ENCODE data around the gene ZBED1. TPM values are rescaled to one million over a fixed set of nuclear protein-coding genes. Genes with fewer than 3 reads are reported as not detected.
"Not testable (repeated sequence)": the region's sequence is repeated elsewhere in the genome, so short reads cannot be mapped to it uniquely, and the experiment has no call there.

The ZBED1 gene
- total RNA-seq, 1 experiment from 2014 or later = 56.4 TPM

DNA sequence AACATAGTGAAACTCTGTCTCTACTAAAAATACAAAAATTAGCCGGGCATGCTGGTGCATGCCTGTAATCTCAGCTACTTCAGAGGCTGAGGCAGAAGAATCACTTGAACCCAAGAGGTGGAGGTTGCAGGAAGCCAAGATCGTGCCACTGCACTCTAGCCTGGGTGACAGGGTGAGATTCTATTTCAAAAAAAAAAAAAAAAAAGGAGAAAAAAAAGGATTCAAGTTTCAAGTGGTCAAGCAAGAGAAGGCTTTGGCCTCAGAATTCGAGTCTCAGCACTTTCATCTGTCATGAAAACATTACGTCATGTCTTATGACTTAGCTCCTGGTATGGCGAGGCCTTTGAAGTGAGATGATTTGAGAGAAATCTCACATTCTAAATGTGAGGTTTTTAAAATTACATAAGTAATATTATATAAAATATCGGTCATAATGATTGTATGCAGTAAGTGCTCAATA is 21.2 kb upstream of the ZBED1 start:
- no peak for DNase-seq (ENCODE audit: low read depth)
- in situ Hi-C loops (cut with HindIII; ENCODE audit: low pct_unique_long_range_greater_than_20kb, low sequenced_read_pairs) = no loop called here

DNA sequence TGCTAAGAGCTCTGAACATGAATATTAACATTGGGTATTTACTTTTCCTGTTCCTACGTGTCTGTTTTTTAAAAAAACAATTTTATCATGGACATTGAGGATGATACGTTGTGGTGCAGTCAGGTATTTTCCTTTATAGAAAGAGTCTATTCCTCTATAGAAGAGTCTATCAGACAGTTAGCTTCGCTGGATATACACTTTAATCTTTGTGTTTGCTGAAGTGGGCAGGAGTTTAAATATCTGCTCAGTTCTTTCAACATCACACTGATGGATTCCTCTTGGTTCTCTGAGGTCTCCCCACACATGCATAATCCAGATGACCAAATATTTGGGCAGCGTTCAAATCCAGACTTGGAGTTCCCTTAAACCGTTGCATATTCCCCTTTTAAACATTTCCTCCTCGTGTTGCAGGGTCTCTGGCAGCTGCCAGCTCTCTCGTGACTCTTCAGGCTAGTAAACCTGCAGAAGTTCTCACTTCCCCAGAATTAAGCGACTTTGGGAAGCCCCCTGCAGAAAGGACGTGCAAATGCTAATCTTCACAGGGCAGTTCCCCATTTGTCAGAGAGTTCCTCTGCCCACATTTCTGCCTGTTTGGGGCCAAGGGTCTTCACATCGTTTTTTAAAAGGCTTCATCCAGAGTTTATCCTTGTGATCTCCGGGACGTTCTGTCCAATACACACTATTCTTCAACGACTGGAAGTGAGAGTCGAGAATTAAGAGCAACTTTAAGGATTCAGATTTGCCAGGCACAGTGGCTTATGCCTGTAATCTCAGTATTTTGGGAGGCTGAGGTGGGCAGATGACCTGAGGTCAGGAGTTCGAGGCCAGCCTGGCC is 20.5 kb upstream of the ZBED1 start:
- DNase-seq (ENCODE audit: low read depth) = no peak
- in situ Hi-C loops (cut with HindIII; ENCODE audit: low pct_unique_long_range_greater_than_20kb, low sequenced_read_pairs) = no loop called here

DNA sequence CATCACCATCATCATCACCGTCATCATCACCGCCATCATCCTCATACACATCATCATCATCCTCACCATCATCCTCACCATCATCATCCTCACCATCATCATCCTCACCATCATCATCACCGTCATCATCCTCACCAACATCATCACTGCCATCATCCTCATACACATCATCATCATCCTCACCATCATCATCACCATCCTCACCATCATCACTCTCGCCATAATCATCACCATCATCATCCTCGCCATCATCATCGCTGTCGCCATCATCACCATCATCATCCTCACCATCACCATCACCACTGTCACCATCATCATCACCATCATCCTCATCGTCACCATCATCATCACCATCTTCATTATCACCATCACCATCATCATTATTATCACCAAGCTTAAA is 19.8 kb upstream of the ZBED1 start:
- in situ Hi-C loops (cut with HindIII; ENCODE audit: low pct_unique_long_range_greater_than_20kb, low sequenced_read_pairs) = no loop called here
- DNase-seq (ENCODE audit: low read depth) = no peak

DNA sequence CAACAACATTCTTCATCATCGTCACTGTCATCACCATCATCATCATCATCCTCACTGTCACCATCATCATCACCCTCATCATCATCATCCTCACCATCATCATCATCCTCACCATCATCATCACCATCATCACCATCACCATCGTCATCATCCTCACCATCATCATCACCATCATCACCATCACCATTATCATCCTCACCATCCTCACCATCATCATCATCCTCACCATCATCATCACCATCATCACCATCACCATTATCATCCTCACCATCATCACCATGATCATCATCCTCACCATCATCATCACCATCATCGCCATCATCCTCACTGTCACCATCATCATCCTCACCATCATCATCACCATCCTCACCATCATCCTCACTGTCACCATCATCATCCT is 18.9 kb upstream of the ZBED1 start:
- DNase-seq (ENCODE audit: low read depth); in situ Hi-C loops (cut with HindIII; ENCODE audit: low pct_unique_long_range_greater_than_20kb, low sequenced_read_pairs): not testable (repeated sequence)

DNA sequence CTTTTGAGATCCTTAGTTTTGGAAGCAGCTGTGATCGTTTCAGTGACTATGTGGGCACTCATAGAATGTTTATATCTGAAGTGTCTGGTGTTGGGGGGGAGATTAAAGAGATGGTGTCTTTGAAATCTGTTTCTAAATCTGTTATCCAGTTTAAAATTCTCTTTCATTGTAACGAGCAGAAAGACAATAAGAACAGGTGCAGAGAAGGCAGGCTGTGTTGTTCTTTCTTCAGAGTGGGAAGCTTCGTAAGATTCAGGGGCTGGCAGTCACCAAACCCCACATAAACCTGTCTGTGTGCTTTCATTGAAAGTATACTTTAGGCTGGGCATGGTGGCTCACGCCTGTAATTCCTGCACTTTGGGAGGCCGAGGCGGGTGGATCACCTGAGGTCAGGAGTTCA is 16.3 kb upstream of the ZBED1 start:
- in situ Hi-C loops (cut with HindIII; ENCODE audit: low pct_unique_long_range_greater_than_20kb, low sequenced_read_pairs) = no loop called here
- DNase-seq (ENCODE audit: low read depth) = no peak

DNA sequence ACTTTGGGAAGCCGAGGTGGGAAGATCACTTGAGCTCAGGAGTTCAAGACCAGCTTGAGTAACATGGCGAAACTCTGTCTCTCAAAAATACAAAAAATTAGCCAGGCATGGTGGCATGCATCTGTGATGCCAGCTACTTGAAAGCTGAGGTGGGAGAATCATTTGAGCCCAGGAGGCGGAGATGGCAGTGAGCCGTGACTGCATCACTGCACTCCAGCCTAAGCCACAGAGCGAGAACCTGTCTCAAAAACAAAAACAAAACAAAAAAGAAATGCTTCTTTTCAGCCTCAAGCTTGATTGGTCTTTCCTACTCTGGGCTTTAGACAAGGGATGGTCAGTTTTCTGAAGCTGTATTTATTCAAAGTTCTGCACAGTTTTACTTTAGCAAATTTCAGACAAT is 15.8 kb upstream of the ZBED1 start:
- DNase-seq (ENCODE audit: low read depth) = peak; percentile 25
- in situ Hi-C loops (cut with HindIII; ENCODE audit: low pct_unique_long_range_greater_than_20kb, low sequenced_read_pairs) = no loop called here

DNA sequence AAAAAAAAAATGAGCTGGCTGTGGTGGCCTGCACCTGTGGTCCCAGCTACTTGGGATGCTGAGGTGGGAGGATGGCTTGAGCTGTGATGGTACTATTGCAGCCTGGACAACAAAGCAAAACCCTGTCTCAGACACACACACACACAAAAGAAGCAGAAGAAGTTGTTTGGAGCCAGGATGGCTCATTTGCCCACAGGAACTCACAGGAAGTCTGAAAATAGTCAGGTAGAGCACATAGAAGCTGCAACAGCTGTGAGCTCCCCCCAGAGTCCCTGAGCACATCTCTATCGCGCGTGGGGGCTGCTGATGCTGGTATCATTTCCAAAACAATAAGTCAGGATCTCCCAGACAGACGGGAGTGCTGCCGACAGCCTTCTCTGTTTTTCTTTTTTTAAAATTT is 13.4 kb upstream of the ZBED1 start:
- no peak for DNase-seq (ENCODE audit: low read depth)
- in situ Hi-C loops (cut with HindIII; ENCODE audit: low pct_unique_long_range_greater_than_20kb, low sequenced_read_pairs) = no loop called here

DNA sequence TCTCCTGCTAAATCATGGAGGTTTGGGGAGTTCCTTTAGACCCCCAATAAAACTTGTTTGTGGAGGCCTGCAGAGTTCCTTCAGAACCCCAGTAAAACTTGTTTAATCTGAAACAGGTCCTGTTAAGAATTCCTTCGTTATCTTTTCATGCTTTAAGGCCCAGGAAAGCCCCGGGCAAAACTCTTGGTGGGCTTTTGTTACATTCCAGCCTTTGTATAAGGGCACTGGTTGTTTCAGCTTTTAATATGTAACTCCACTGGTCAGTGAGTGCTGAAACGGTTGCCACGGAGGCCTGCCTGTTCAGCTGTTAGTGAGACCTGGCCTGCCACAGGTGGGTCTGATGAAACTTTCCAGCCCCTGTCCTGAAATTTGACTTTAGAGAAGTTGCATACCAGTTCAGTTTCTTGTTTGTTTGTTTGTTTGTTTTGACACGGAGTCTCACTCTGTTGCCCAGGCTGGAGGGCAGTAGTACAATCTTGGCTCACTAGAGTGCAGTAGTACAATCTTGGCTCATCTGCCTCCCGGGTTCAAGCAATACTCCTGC is 12.4 kb upstream of the ZBED1 start:
- in situ Hi-C loops (cut with HindIII; ENCODE audit: low pct_unique_long_range_greater_than_20kb, low sequenced_read_pairs) = no loop called here
- DNase-seq (ENCODE audit: low read depth) = no peak

DNA sequence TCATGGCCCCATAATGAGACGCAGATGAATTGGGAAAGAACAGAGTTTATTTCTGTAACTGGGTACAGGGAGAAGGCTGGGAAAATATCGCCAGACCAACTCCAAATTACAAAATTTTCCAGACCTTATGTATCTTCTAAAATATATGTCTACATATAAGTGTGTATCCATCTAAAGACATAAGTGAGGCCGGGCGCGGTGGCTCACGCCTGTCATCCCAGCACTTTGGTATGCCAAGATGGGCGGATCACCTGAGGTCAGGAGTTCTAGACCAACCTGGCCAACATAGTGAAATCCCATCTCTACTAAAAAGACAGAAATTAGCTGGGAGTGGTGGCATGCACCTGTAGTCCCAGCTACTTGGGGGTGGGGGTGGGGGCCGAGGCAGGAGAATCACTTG is 11.7 kb upstream of the ZBED1 start:
- DNase-seq (ENCODE audit: low read depth) = no peak
- in situ Hi-C loops (cut with HindIII; ENCODE audit: low pct_unique_long_range_greater_than_20kb, low sequenced_read_pairs) = no loop called here

DNA sequence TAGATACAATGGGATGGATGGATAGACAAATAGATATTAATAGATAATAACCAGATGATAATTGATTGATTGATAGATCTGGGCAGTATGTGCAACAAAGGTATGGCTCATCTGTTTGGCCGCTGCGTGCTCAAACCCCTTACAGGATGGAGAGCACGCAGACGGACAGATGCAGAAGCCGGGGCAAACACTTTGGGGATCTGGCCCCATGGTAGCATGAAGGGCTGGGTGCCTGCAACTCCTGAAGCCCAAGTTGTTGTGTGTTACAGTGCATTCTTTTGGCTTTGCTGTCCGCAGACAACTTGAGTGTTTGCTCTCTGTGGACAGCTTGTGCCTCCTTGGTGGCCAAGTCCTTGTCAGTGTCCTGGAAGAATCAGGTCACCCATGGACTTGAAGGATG is 10.6 kb upstream of the ZBED1 start:
- no peak for DNase-seq (ENCODE audit: low read depth)
- in situ Hi-C loops (cut with HindIII; ENCODE audit: low pct_unique_long_range_greater_than_20kb, low sequenced_read_pairs) = no loop called here

DNA sequence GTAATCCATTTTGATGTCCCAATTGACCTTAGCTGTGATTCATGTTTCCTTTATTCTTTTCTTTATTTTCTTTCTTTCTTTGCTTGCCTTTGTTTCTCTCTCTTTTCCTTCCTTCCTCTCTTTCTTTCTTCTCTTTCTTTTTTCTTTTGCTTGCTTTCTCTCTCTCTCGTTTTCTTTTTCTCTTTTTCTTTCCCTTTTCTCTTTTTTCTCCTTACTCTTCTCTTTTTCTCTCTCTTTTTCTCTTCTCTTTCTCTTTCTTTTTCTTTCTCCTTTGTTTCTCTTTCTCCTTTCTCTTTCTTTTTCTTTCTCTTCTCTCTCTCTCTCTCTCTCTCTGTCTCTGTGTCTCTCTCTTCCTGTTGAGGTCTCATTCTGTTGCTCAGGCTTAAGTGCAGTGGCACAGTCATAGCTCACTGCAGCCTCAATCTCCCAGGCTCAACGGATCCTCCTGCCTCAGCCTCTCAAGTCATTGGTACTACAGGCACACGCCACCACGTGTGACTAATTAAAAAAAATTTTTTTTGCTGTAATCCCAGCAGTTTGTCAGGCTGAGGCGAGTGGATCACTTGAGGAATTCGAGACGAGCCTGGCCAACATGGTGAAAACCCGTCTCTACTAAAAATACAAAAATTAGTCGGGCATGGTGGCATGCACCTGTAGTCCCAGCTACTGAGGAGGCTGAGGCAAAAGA is 8.0 kb upstream of the ZBED1 start:
- in situ Hi-C loops (cut with HindIII; ENCODE audit: low pct_unique_long_range_greater_than_20kb, low sequenced_read_pairs) = no loop called here
- DNase-seq (ENCODE audit: low read depth) = no peak

DNA sequence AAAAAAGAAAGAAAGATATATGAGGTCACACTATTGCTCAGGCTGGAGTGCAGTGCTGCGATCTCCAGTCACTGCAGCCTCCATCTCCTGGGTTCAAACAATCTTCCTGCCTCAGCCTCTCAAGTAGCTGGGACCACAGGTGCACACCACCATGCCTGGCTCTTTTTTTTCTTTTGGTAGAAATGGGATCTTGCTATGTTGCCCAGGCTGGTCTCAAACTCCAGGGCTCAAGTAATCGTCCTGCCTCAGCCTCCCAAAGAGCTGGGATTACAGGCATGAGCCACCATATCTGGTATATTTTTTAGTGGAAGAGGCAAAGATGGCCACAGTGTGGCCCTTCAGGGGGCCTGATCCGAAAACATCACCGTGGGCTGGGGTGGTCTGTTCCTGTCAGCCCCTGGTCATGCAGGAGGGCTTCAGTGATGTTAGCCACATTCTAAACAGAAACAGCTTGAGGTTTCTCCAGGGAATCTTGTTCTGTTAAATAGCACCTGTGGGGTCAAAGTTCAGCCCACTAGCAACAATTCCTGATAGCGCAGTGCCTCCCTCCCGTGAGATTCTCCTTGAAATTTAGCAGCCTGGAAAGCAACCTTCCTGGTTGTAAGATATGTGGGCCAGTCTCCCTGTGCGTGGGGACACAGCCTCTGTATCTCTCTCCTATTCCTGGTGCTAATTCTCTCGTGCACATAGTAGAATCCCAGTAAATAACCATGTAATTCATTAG is 7.3 kb upstream of the ZBED1 start:
- in situ Hi-C loops (cut with HindIII; ENCODE audit: low pct_unique_long_range_greater_than_20kb, low sequenced_read_pairs) = no loop called here
- no peak for DNase-seq (ENCODE audit: low read depth)

DNA sequence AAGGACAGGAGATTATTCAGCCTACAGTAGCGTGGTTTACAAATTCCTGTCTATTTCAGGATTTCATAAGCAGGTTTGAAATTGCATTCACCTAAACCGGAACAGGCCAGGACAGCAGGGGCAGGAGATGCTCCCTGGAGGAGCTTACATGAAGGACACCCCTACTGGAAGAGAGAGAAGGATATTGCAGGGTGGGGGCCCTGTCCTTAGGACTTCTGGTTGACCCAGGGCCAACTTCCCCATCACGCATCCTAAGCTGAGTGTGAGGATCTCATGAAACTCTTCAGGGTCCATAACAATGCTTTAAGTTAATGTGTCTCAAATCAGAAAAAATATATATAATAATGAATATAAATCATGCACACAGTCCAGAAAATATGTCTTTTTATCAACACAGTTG is 6.4 kb upstream of the ZBED1 start:
- DNase-seq (ENCODE audit: low read depth) = no peak
- in situ Hi-C loops (cut with HindIII; ENCODE audit: low pct_unique_long_range_greater_than_20kb, low sequenced_read_pairs) = no loop called here

DNA sequence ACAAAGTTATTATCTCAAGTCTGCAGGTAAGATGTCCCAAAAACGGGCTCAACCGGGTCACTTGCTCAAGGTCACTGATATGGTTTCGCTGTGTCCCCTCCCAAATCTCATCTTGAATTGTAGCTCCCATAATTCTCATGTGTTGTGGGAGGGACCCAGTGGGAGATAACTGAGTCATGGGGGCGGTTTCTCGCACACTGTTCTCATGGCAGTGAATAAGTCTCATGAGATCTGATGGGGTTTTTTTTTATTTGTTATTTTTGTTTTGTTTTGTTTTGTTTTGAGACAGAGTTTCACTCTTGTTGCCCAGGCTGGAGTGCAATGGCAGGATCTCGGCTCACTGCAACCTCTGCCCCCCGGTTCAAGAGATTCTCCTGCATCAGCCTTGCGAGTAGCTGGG is 4.6 kb upstream of the ZBED1 start:
- in situ Hi-C loops (cut with HindIII; ENCODE audit: low pct_unique_long_range_greater_than_20kb, low sequenced_read_pairs) = not testable (repeated sequence)

DNA sequence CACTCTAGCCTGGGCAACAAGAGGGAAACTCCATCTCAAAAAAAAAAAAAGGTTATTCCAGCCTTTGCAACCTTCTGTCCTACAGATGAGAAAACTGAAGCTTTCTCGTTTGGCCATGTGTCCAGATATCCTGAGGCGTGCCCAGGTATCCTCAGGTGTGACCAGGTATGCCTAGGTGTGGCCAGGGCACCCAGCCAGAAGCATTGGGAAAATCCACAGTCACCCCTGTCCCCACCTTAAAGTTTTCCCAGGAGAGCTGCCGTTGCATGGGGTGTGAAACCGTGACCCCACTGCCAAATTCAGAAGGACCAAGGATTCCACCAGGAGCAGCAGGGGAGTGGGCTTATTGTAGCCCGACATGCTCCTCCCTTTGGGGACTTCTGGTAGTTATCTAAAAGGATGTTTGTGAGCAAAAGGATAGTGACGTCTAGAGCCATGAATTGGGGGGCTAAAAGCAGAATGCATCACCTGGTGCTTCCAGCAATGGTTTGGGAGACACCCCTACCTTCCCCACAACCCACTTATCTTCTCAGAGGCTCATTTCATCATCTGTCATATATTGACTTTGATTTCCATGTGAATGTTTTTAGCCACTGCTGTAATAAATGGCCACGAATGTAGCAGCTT is 4.0 kb upstream of the ZBED1 start:
- DNase-seq (ENCODE audit: low read depth) = no peak
- in situ Hi-C loops (cut with HindIII; ENCODE audit: low pct_unique_long_range_greater_than_20kb, low sequenced_read_pairs) = no loop called here

More for the DNA sequence above, 4.6 kb upstream of the ZBED1 start:
- not testable (repeated sequence) for DNase-seq (ENCODE audit: low read depth)

DNA sequence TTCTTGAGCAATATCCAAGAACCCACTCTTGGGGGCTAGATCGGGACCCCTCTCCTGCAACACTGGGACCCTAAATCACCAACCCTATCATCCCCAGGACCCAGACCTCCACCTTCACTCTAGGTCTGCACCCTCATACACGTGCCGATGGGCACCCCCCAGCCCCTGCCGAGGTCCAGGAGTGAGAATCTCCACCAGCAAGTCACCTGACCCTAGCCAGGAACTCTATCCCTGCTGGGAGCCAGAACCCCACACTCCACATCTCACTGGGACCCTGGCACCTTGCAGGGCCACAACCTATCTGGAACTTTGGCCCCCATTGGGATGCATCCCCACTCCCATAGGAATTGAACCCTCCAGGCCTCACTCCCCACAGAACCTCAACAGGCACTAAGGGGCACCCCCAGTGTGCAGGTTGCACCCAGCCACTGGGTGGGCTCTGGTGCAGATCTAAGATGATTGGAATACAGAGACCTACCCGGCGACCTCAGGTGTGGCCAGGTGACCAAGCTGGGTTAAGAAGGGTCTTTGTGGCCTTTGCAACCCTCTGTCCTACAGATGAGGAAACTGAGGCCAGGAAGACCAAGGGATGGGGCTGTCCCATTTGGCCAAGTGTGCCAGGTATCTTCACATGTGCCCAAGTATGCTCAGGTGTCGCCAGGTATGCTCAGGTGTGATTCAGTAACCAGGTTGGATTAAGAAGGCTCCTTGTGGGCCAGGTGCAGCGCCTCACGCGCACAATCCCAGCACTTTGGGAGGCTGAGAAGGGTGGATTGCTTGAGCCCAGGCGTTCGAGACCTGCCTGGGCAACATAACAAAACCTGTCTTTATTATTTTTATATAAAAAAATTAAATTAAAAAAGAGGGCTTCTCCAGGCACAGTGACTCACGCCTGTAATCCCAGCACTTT is 3.1 kb upstream of the ZBED1 start:
- DNase-seq (ENCODE audit: low read depth) = no peak
- in situ Hi-C loops (cut with HindIII; ENCODE audit: low pct_unique_long_range_greater_than_20kb, low sequenced_read_pairs) = no loop called here

DNA sequence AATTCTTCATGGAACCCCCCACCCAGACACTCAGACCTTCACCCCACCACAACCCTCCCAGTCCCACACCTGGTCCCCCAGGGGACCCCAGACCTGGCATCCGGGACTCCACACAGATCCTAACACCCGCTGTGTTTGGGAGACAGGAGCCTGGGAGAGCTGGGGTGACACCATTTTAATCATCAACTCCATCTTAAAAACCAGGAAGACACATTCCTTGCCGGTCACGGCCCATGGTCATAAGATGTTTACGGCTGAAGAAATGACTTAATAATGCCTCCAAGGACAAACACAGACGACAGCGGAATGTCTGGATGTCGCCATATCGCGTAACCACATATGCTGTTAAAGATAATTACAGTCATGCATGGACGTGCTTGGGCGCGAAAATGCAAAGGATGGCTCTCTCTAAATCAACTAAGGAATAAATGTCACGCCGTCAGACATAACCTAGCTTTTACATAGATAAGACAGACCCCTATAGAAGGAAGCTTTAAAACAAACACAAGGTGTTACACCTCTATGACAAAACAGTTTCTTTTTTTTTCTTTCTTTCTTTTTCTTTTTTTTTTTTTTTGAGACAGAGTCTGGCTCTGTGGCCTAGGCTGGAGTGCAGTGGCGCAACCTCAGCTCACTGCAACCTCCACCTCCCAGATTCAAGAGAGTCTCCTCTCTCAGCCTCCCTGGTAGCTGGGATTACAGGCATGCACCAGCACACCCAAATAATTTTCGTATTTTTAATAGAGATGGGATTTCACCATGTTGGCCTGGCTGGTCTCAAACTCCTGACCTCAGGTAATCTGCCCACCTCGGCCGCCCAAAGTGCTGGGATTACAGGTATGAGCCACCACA is 2.1 kb upstream of the ZBED1 start:
- in situ Hi-C loops (cut with HindIII; ENCODE audit: low pct_unique_long_range_greater_than_20kb, low sequenced_read_pairs) = no loop called here
- DNase-seq (ENCODE audit: low read depth) = peak; percentile 77
